H1 (cell line): ENCODE results near the gene GLTP. TPM values are rescaled to one million over a fixed set of nuclear protein-coding genes. Genes with fewer than 3 reads are reported as not detected.

Experiments used
- GTF2F1 ChIP-seq: IDR thresholded peaks from 2 replicates; pipeline ENCODE4 v1.6.1; 2012; ENCODE audit warnings: low read depth, low read length, improper control_type of control experiment, borderline replicate concordance
- KDM5A ChIP-seq: fragments of 200-600 bp; IDR thresholded peaks from 2 replicates; pipeline ENCODE4 v1.7.1; 2012; ENCODE audit warnings: mild to moderate bottlenecking, low read length, inconsistent platforms, mixed read lengths
- polyA plus RNA-seq, 7 experiments: library from polyadenylated mRNA; depleted of rRNA in 3 of 7; stranded (reverse) in 5 of 7; unstranded in 2 of 7; fragments of >200 nt in 5 of 7; fragments of 200-250 nt in 2 of 7; gene quantifications; 1 replicate in 5 of 7; 2 replicates in 1 of 7; 4 replicates in 1 of 7; pipeline versions ENCODE4 v1.2.1 to v1.2.3, GENCODE V29; 2011 to 2013; ENCODE audit warnings: missing spikeins in 2 of 7, mixed read lengths in 2 of 7
- total RNA-seq: library from RNA; stranded (reverse); fragmentation: NEBNext Ultra II Directional; extraction: Animal tissue kit (Norgen Biotek cat#: 25700); gene quantifications from 2 replicates; pipeline ENCODE4 v1.2.1, GENCODE V29; 2021

GLTP gene
- total and polyA plus RNA-seq, 2 of the 8 experiments (the other 6 are each of a cell fraction or from before 2014, with no cell fraction given) = 9.8 to 26.1 TPM

GRCh38 chr12:109841356-109841755, 39.0 kb downstream of the GLTP start (continued):
- TF ChIP-seq GTF2F1 (no peak), KDM5A (no peak)
